GM12874 (cell line): ENCODE results near the gene SPPL3.

ENCODE experiments used
- CTCF ChIP-seq: IDR thresholded peaks from 2 replicates; pipeline ENCODE4 v1.5.1; 2011; ENCODE audit warnings: low read depth, mild to moderate bottlenecking, control low read depth, low read length, moderate library complexity; ENCODE audit not compliant: insufficient read depth

Gene SPPL3

GRCh38 chr12:120820884-120821510 is 83.2 kb downstream of the SPPL3 start:
- no peak for TF ChIP-seq CTCF

GRCh38 chr12:120818416-120818815 is 85.7 kb downstream of the SPPL3 start:
- TF ChIP-seq CTCF = no peak

DNA sequence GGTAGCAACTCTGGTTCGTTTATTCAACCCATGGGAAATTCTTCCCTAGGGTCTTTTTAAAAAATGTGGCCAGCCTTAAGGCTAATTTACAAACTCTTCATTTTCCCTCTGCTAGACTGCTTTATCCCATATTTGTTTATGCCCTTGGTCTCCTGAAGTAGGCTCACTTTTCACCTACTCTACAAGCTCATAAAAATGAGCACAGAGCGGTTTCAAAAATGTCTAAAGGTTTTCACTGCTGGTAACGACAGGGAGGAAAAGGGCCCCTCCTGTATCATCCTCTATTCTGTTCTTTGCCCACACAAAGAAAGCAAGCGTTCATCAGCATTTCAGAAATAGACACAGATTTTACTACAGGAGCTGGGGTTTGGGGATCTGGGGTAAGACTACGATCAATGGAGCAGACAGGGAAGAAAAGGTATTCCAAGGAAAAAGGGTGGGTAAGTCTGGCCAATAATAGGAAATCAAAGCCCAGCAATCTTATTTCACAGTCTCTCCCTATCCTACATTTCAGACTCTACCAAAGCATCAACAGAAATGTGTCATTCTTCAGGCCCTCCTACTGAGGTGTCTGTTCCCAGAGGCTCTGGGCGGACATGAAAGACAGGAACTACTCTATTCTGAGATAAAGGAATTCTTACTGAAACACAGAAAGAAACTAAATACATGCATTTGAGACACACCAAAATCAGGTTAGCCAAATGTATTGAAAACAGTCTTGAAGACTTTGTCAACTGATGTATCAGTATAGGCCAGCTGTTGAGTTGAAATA is 86.4 kb downstream of the SPPL3 start:
- no peak for TF ChIP-seq CTCF

- TF ChIP-seq CTCF = no peak
Measured at GRCh38 chr12:120816363-120816762, 87.8 kb downstream of the SPPL3 start.

GRCh38 chr12:120814903-120815429 is 89.2 kb downstream of the SPPL3 start:
- TF ChIP-seq CTCF = no peak

- TF ChIP-seq CTCF = no peak
Measured at GRCh38 chr12:120814203-120814902, 89.8 kb downstream of the SPPL3 start.

GRCh38 chr12:120813588-120814153 is 90.5 kb downstream of the SPPL3 start:
- no peak for TF ChIP-seq CTCF
